Thyroid gland (tissue), 4 donors: ENCODE data around the gene ADIRF. TPM values are rescaled to one million over a fixed set of nuclear protein-coding genes. Genes with fewer than 3 reads are reported as not detected.
A peak's percentile ranks its signal among the peaks of the same experiment; 100 is the strongest.

Experiments used
- DNase-seq, 2 donors: peaks; one replicate each; pipeline ENCODE4 v3.0.0-alpha.2; 2019
- H3K27ac ChIP-seq, 3 donors: fragments of 200-600 bp; sonication (generic); 1 replicate in 2 of 3; 2 replicates in 1 of 3; pipeline ENCODE4 v1.5.1; 2016 to 2019; ENCODE audit warnings: mild to moderate bottlenecking in 1 of 3, moderate library complexity in 1 of 3
- H3K27me3 ChIP-seq: fragments of 200-600 bp; sonication (generic); one replicate; pipeline ENCODE4 v1.5.1; 2019
- H3K36me3 ChIP-seq, 2 donors: fragments of 200-600 bp; sonication (generic); one replicate each; pipeline ENCODE4 v1.5.1; 2016 to 2019
- H3K4me1 ChIP-seq, 2 donors: fragments of 200-600 bp; sonication (generic); one replicate each; pipeline ENCODE4 v1.5.1; 2017 to 2019
- H3K4me3 ChIP-seq, 3 donors: fragments of 200-600 bp; sonication (generic); replicated peaks in 1 of 3; 1 replicate in 2 of 3; 2 replicates in 1 of 3; pipeline ENCODE4 v1.5.1; 2016; ENCODE audit warnings: mild to moderate bottlenecking in 1 of 3
- H3K9me3 ChIP-seq: fragments of 200-600 bp; sonication (generic); one replicate; pipeline ENCODE4 v1.5.1; 2017
- CTCF ChIP-seq, 6 experiments: fragments of 200-600 bp in 3 of 6; fragments of 450-650 bp in 3 of 6; sonication (generic) in 3 of 6; IDR thresholded peaks; one replicate each; pipeline ENCODE4 v1.5.1; 2016 to 2019; ENCODE audit warnings: antibody characterized with exemption in 6 of 6, mild to moderate bottlenecking in 2 of 6, inconsistent platforms in 1 of 6, moderate library complexity in 1 of 6
- POLR2A ChIP-seq, 2 donors: fragments of 450-650 bp; IDR thresholded peaks; one replicate each; pipeline ENCODE4 v1.6.1; 2017; ENCODE audit warnings: antibody characterized with exemption in 2 of 2, mild to moderate bottlenecking in 2 of 2, moderate library complexity in 1 of 2
- WGBS, 2 donors: methylation state at CpG; one replicate each; pipeline ENCODE4 v1.1.5; 2017; 5-methylcytosine and 5-hydroxymethylcytosine counted together
- intact Hi-C: fragments of 100-400 bp; cut with DNase I; formaldehyde crosslinking; loops from one replicate; pipeline ENCODE4 v1.15.1; 2023
- total RNA-seq, 4 donors: library from RNA; depleted of rRNA; stranded (reverse); fragments of >200 nt; gene quantifications; one replicate each; pipeline ENCODE4 v1.2.3, GENCODE V29; 2016

Gene ADIRF
- total RNA-seq, 4 donors from 2014 or later, result 66.6 to 208 (median 104) TPM

GRCh38 chr10:86965986-86966654 is 2.2 kb upstream of the ADIRF start:
- TF ChIP-seq CTCF (IDR thresholded peaks at IDR 0.05) (no peak), POLR2A (IDR thresholded peaks at IDR 0.05) (no peak)
- Histone ChIP-seq H3K4me1 (peaks cover 30 to 47% of the 10 kb centered on the region in 2 donors), H3K36me3 (no peaks in the 10 kb centered on the region), H3K4me3 (no peak overlapping the region), H3K27me3 (no peaks in the 10 kb centered on the region), H3K27ac (peak overlapping the region in 1 of 3 donors; percentile 59), H3K9me3 (no peaks in the 10 kb centered on the region)
- 60 to 65% methylated on average over 11 of the region's 11 CpGs for WGBS, 2 donors
- intact Hi-C loops, result loop anchor here (10.0 kb wide), 1 partner anchor 129 kb away; the partner anchor contains the start of genes GLUD1 and SHLD2
- DNase-seq, result no peak

- WGBS, 2 donors, result 73 to 93% methylated on average over 3 to 6 of the region's 7 CpGs
- TF ChIP-seq POLR2A (IDR thresholded peaks at IDR 0.05), result no peak
- no peak for TF ChIP-seq CTCF (IDR thresholded peaks at IDR 0.05)
- Histone ChIP-seq H3K27me3 (no peaks in the 10 kb centered on the region), H3K36me3 (no peaks in the 10 kb centered on the region), H3K4me1 (peaks cover 34 to 59% of the 10 kb centered on the region in 2 donors), H3K4me3 (no peak overlapping the region), H3K27ac (peak overlapping the region in 2 of 3 donors; percentile 93 to 96), H3K9me3 (no peaks in the 10 kb centered on the region)
- intact Hi-C loops, result loop anchor here (10.0 kb wide), 1 partner anchor 127 kb away; the partner anchor contains the start of genes GLUD1 and SHLD2
- no peak for DNase-seq
Observed at GRCh38 chr10:86967481-86967941, 771 bp upstream of the ADIRF start.

- H3K4me1 ChIP-seq, result peaks cover 34 to 67% of the 10 kb centered on the region in 2 donors
- peak overlapping the region; percentile 93 to 99 (median 96) for H3K27ac ChIP-seq
- intact Hi-C loops, result loop anchor here (10.0 kb wide), 1 partner anchor 126 kb away; the partner anchor contains the start of genes GLUD1 and SHLD2
- peak overlapping the region in 2 of 3 donors; percentile 14 to 67 for H3K4me3 ChIP-seq
- WGBS, 2 donors, result 57 to 69% methylated on average over 8 to 9 of the region's 9 CpGs
- no peaks in the 10 kb centered on the region for H3K27me3 ChIP-seq
- no peaks in the 10 kb centered on the region for H3K9me3 ChIP-seq
- H3K36me3 ChIP-seq, result no peaks in the 10 kb centered on the region
- DNase-seq, result no peak
- no peak for TF ChIP-seq POLR2A (IDR thresholded peaks at IDR 0.05)
- TF ChIP-seq CTCF (IDR thresholded peaks at IDR 0.05), result no peak
Observed at GRCh38 chr10:86968994-86969355, 693 bp downstream of the ADIRF start.

- DNase-seq, result no peak
Observed at GRCh38 chr10:86969421-86970041, 1.2 kb downstream of the ADIRF start.

More at GRCh38 chr10:86969421-86970041, 1.2 kb downstream of the ADIRF start:
- H3K9me3 ChIP-seq, result no peaks in the 10 kb centered on the region
- intact Hi-C loops, result loop anchor here (10.0 kb wide), 1 partner anchor 125 kb away; the partner anchor contains the start of genes GLUD1 and SHLD2
- H3K4me3 ChIP-seq, result peak overlapping the region in 2 of 3 donors; percentile 14 to 67
- H3K27ac ChIP-seq, result peak overlapping the region; percentile 93 to 99 (median 96)
- no peaks in the 10 kb centered on the region for H3K36me3 ChIP-seq
- H3K4me1 ChIP-seq, result peaks cover 37 to 73% of the 10 kb centered on the region in 2 donors
- WGBS, 2 donors, result 50 to 70% methylated on average over 8 of the region's 8 CpGs
- no peaks in the 10 kb centered on the region for H3K27me3 ChIP-seq
- TF ChIP-seq CTCF (IDR thresholded peaks at IDR 0.05) (no peak), POLR2A (IDR thresholded peaks at IDR 0.05) (no peak)
